Measurements from ENCODE around the gene NBEA.
"Not testable (repeated sequence)": the region's sequence is repeated elsewhere in the genome, so short reads cannot be mapped to it uniquely, and the experiment has no call there.

NBEA gene

DNA sequence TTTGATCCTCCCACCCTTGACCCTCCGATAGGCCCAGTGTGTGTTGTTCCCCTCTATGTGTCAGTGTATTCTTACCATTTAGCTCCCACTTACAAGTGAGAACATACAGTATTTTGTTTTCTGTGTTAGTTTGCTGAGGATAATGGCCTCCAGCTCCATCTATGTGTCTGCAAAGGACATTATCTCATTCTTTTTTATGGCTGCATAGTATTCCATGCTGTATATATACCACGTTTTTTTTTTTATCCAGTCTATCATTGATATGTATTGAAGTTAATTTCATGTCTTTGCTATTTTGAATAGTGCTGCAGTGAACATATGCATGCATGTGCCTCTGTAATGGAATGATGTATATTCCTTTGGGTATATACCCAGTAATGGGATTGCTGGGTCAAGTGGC, 27.5 kb downstream of the NBEA start:
- H3K9me3 ChIP-seq (ENCODE audit: control insufficient read depth, insufficient read depth, low read depth, low read length); H3K4me1 ChIP-seq (ENCODE audit: control insufficient read depth, insufficient read depth, low read length); H3K36me3 ChIP-seq (ENCODE audit: control insufficient read depth in 2 of 2, insufficient read depth in 1 of 2, low read length in 2 of 2); H3K4me3 ChIP-seq (ENCODE audit: low read depth, low read length); POLR2A ChIA-PET; H3K27ac ChIP-seq (ENCODE audit: extremely low read depth, low read depth, low read length); CTCF ChIA-PET: not testable (repeated sequence)
- TF ChIP-seq ZNF146 (tag by site-specific recombination; IDR thresholded peaks at IDR 0.05): peak; percentile 66

DNA sequence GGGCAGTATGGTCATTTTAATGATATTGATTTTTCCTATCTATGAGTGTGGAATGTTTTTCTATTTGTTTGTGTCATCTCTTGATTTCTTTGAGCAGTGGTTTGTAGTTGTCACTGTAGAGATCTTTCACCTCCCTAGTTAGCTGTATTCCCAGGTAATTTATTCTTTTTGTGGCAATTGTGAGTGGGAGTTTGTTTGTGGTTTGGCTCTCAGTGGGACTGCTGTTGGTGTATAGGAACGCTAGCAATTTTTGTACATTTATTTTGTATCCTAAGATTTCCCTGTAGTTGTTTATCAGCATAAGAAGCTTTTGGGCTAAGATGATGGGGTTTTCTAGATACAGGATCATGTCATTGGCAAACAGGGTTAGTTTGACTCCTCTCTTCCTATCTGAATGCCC, 28.9 kb downstream of the NBEA start:
- CTCF ChIA-PET: no interaction called here
- Histone ChIP-seq H3K9me3 (ENCODE audit: control insufficient read depth, insufficient read depth, low read depth, low read length) (no peaks in the 10 kb centered on the region), H3K36me3 (ENCODE audit: control insufficient read depth in 2 of 2, insufficient read depth in 1 of 2, low read length in 2 of 2) (no peaks in the 10 kb centered on the region), H3K4me3 (ENCODE audit: low read depth, low read length) (no peak overlapping the region), H3K27ac (ENCODE audit: extremely low read depth, low read depth, low read length) (no peak overlapping the region), H3K4me1 (ENCODE audit: control insufficient read depth, insufficient read depth, low read length) (peaks cover 5% of the 10 kb centered on the region; the same call in 1 of the 2 replicates)
- TF ChIP-seq ZNF830 (tag by site-specific recombination; IDR thresholded peaks at IDR 0.05; ENCODE audit: low read depth) (no peak), YY2 (tag by site-specific recombination; IDR thresholded peaks at IDR 0.05) (no peak), ZNF707 (tag by site-specific recombination; IDR thresholded peaks at IDR 0.05) (no peak), ZNF433 (tag by site-specific recombination; IDR thresholded peaks at IDR 0.05; ENCODE audit: low read depth) (no peak), ZNF239 (tag by site-specific recombination; IDR thresholded peaks at IDR 0.05) (no peak), ZNF624 (tag by site-specific recombination; IDR thresholded peaks at IDR 0.05) (no peak), ZNF837 (tag by site-specific recombination; IDR thresholded peaks at IDR 0.05) (no peak)
- TF ChIP-seq, protein P1, sequence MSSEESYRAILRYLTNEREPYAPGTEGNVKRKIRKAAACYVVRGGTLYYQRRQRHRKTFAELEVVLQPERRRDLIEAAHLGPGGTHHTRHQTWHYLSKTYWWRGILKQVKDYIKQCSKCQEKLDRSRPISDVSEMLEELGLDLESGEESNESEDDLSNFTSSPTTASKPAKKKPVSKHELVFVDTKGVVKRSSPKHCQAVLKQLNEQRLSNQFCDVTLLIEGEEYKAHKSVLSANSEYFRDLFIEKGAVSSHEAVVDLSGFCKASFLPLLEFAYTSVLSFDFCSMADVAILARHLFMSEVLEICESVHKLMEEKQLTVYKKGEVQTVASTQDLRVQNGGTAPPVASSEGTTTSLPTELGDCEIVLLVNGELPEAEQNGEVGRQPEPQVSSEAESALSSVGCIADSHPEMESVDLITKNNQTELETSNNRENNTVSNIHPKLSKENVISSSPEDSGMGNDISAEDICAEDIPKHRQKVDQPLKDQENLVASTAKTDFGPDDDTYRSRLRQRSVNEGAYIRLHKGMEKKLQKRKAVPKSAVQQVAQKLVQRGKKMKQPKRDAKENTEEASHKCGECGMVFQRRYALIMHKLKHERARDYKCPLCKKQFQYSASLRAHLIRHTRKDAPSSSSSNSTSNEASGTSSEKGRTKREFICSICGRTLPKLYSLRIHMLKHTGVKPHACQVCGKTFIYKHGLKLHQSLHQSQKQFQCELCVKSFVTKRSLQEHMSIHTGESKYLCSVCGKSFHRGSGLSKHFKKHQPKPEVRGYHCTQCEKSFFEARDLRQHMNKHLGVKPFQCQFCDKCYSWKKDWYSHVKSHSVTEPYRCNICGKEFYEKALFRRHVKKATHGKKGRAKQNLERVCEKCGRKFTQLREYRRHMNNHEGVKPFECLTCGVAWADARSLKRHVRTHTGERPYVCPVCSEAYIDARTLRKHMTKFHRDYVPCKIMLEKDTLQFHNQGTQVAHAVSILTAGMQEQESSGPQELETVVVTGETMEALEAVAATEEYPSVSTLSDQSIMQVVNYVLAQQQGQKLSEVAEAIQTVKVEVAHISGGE (tag by site-specific recombination; conservative IDR thresholded peaks at IDR 0.05; ENCODE audit: low read depth): no peak
- TF ChIP-seq, protein P2, sequence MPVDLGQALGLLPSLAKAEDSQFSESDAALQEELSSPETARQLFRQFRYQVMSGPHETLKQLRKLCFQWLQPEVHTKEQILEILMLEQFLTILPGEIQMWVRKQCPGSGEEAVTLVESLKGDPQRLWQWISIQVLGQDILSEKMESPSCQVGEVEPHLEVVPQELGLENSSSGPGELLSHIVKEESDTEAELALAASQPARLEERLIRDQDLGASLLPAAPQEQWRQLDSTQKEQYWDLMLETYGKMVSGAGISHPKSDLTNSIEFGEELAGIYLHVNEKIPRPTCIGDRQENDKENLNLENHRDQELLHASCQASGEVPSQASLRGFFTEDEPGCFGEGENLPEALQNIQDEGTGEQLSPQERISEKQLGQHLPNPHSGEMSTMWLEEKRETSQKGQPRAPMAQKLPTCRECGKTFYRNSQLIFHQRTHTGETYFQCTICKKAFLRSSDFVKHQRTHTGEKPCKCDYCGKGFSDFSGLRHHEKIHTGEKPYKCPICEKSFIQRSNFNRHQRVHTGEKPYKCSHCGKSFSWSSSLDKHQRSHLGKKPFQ (tag by site-specific recombination; IDR thresholded peaks at IDR 0.05): no peak
- POLR2A ChIA-PET: interaction anchor here (0.6 kb wide), 2 partner anchors 75 to 83 kb away, joined by 3 read pairs; no protein-coding TSS in a partner anchor

- no peaks in the 10 kb centered on the region for H3K9me3 ChIP-seq (ENCODE audit: control insufficient read depth, insufficient read depth, low read depth, low read length)
- no peak overlapping the region for H3K4me3 ChIP-seq (ENCODE audit: low read depth, low read length)
- H3K36me3 ChIP-seq (ENCODE audit: control insufficient read depth in 2 of 2, insufficient read depth in 1 of 2, low read length in 2 of 2): no peaks in the 10 kb centered on the region
- H3K4me1 ChIP-seq (ENCODE audit: control insufficient read depth, insufficient read depth, low read length): peaks cover 5% of the 10 kb centered on the region; the same call in 1 of the 2 replicates
- H3K27ac ChIP-seq (ENCODE audit: extremely low read depth, low read depth, low read length): no peak overlapping the region
- POLR2A ChIA-PET: interaction anchor here (0.6 kb wide), 2 partner anchors 75 to 84 kb away, joined by 3 read pairs; no protein-coding TSS in a partner anchor
- CTCF ChIA-PET: no interaction called here
- TF ChIP-seq HOXA7 (CRISPR knock-in tag; IDR thresholded peaks at IDR 0.05; ENCODE audit: borderline replicate concordance) (no peak), ZFP37 (tag by site-specific recombination; IDR thresholded peaks at IDR 0.05) (no peak), GLI2 (tag by site-specific recombination; IDR thresholded peaks at IDR 0.05; ENCODE audit: borderline replicate concordance, low read depth) (no peak), GLIS2 (tag by site-specific recombination; IDR thresholded peaks at IDR 0.05) (no peak), ZNF704 (tag by site-specific recombination; IDR thresholded peaks at IDR 0.05) (no peak), PRDM10 (tag by site-specific recombination; IDR thresholded peaks at IDR 0.05) (no peak), GFI1B (tag by site-specific recombination; IDR thresholded peaks at IDR 0.05) (no peak)
- TF ChIP-seq, protein P3, sequence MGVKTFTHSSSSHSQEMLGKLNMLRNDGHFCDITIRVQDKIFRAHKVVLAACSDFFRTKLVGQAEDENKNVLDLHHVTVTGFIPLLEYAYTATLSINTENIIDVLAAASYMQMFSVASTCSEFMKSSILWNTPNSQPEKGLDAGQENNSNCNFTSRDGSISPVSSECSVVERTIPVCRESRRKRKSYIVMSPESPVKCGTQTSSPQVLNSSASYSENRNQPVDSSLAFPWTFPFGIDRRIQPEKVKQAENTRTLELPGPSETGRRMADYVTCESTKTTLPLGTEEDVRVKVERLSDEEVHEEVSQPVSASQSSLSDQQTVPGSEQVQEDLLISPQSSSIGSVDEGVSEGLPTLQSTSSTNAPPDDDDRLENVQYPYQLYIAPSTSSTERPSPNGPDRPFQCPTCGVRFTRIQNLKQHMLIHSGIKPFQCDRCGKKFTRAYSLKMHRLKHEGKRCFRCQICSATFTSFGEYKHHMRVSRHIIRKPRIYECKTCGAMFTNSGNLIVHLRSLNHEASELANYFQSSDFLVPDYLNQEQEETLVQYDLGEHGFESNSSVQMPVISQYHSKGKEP (tag by site-specific recombination; IDR thresholded peaks at IDR 0.05): no peak
- TF ChIP-seq, protein P4, sequence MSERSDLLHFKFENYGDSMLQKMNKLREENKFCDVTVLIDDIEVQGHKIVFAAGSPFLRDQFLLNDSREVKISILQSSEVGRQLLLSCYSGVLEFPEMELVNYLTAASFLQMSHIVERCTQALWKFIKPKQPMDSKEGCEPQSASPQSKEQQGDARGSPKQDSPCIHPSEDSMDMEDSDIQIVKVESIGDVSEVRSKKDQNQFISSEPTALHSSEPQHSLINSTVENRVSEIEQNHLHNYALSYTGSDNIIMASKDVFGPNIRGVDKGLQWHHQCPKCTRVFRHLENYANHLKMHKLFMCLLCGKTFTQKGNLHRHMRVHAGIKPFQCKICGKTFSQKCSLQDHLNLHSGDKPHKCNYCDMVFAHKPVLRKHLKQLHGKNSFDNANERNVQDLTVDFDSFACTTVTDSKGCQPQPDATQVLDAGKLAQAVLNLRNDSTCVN (tag by site-specific recombination; optimal IDR thresholded peaks at IDR 0.05): no peak
Observed at GRCh38 chr13:34971473-34971872, 29.4 kb downstream of the NBEA start.
